Stomach smooth muscle (tissue), 2 donors: ENCODE measurements around the gene CYTIP.
"Not testable (repeated sequence)": the region's sequence is repeated elsewhere in the genome, so short reads cannot be mapped to it uniquely, and the experiment has no call there.

ENCODE experiments used
- H3K27ac ChIP-seq: one replicate; pipeline ENCODE4 v1.7.0; 2013; ENCODE audit warnings: mild to moderate bottlenecking, low read length, inconsistent platforms
- H3K27me3 ChIP-seq, 2 donors: one replicate each; pipeline ENCODE4 v1.7.0; 2013; ENCODE audit warnings: low read length in 2 of 2; ENCODE audit not compliant: insufficient read depth in 2 of 2, control insufficient read depth in 1 of 2
- H3K36me3 ChIP-seq, 2 donors: one replicate each; pipeline ENCODE4 v1.7.0; 2013; ENCODE audit warnings: low read length in 2 of 2; ENCODE audit not compliant: control insufficient read depth in 2 of 2, insufficient read depth in 2 of 2
- H3K4me1 ChIP-seq: one replicate; pipeline ENCODE4 v1.7.0; 2013; ENCODE audit warnings: low read length; ENCODE audit not compliant: control insufficient read depth, insufficient read depth
- H3K4me3 ChIP-seq, 2 donors: one replicate each; pipeline ENCODE4 v1.7.0; 2013; ENCODE audit warnings: low read length in 2 of 2
- H3K9ac ChIP-seq, 2 donors: one replicate each; pipeline ENCODE4 v1.7.0; 2013; ENCODE audit warnings: low read length in 2 of 2, mild to moderate bottlenecking in 1 of 2
- H3K9me3 ChIP-seq, 2 donors: one replicate each; pipeline ENCODE4 v1.7.0; 2013; ENCODE audit warnings: low read length in 2 of 2; ENCODE audit not compliant: control insufficient read depth in 2 of 2
- donor health status: healthy.
- donor health status: Pancreatic carcinoma.

Gene CYTIP

GRCh38 chr2:157368508-157368907 is 75.4 kb downstream of the CYTIP start:
- H3K4me1 ChIP-seq, H3K4me3 ChIP-seq, H3K9ac ChIP-seq, H3K36me3 ChIP-seq, H3K27ac ChIP-seq, H3K9me3 ChIP-seq, H3K27me3 ChIP-seq: not testable (repeated sequence)

- Histone ChIP-seq H3K4me1 (no peaks in the 10 kb centered on the region), H3K27me3 (no peaks in the 10 kb centered on the region), H3K27ac (no peak overlapping the region), H3K9me3 (no peaks in the 10 kb centered on the region), H3K36me3 (no peaks in the 10 kb centered on the region), H3K4me3 (no peak overlapping the region), H3K9ac (no peak overlapping the region)
Measured at GRCh38 chr2:157367704-157368103, 76.2 kb downstream of the CYTIP start.
